IPS DF 4.7 (cell line): Measurements from ENCODE around the gene MEP1B.
"Not testable (repeated sequence)": the region's sequence is repeated elsewhere in the genome, so short reads cannot be mapped to it uniquely, and the experiment has no call there.

ENCODE experiments used
- DNase-seq: peaks from one replicate; pipeline ENCODE4 v3.0.0-alpha.2; 2013; ENCODE audit warnings: low spot score; ENCODE audit errors: extremely low read depth

Gene MEP1B

DNA sequence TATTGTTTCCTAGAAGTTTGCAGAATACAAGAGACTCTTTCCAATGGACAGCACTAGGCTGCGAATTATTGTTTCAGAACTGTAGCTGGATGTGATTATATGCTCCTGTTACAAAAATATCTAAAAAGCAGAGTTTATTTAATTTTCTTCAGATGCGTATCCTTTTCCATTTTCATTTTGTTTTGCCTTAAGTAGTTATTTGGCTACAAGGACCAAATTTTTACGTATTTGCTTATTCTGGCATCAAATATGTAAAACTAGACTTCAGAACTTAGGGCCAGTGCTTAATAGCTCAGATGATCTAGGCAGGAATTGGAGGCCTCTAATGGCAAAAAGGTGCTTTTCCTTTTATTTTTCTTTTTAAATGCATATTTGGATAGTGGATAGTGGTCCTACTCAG, 18.7 kb downstream of the MEP1B start:
- no peak for DNase-seq

DNA sequence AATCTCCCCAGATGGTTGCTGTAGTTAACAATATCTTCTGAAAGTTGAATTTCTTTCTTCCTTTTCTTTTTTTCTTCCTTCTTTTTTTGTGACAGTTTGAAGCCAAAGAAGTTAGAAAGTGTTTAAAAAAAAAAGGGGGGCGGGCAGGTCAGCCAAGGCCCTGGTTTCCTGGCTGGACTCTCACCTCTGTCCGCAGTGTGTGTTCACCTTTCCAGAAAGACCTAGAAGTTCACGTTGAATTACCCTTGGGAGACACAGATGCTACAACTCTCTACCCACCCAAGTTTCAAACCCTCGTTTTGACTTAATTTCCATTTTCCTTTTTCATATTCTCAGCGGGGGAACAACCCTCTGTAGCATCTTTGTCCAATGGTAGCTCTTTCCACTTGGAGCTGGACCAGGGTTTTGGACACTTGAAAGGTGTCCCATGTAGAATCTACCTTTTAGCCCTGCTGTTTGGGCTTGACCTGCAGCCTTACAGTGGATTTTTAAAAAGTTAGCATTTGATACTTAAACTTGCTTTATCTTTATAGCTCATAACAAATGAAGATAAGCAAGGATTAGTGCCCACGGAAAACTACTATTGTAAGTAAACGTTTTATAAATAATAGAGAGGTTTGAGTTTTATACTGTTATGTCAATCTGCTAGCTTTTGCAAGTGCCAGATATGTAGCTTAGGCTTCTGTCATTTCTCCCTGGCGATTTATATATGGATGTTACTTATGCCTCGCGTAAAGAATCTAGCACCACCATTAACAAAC, 20.0 kb downstream of the MEP1B start:
- no peak for DNase-seq

DNA sequence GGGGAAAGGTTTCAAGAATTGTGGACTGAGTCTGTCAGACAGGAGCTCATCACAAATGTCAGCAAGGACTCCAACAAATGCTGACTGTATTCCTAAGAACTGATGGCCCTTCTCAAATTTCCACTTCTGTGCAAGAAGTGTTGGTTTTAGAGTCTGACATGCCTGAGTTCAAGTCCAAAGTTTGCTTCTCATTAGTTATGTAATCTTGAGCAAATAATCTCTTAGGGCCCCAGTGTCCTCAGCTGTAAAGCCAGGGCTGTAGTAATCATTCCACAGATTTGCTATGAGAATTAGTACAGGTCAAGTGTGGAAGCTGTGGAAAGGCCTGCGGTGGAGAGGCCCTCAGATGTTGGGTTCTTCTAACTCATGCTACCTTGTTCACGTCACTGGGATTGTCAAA, 23.9 kb downstream of the MEP1B start:
- no peak for DNase-seq

DNA sequence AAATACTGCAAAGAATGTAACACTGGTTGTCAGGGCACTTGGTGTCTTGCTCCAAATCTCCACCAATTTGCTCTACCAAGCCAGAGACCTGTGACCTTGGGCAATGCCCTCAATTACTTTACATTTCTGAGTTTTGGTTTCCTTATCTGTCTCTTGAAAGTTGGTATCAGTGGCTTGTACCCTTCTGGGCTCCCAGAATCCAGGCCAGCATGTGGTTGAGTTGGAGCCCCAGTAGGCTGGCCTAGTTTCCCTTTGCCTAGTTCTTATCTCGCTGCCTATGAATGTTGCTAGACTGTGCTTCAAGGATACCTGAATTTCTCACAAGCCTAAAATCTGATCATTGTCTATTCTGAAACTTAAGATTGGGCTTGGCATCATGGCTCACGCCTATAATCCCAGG, 26.6 kb downstream of the MEP1B start:
- no peak for DNase-seq

DNA sequence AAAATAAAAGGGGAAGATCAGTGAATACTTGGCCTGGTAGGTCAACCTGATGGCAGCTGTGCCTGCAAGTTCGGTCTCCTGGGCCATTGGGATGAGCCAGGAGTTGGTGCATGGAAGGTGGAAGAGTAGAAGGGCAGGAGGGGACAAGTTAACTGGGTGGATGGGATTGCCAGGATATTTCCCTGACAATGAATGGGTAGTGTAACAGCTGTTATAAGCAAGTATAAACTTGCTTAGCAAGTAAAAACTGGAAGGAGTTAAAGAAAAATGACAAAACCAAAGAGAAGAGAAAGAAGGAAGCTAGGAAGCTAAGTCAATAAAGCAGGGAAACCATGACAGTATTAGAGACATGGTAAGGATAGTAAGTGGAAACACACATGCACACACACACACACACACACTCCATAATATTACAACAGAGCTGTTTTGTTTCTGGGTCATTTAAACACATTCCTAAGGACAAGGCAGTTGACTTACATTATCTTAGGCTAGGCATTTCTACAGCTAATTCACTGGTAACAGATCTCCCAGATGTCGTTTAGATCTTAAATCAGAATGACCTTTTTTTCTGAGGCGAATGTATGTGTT, 29.7 kb downstream of the MEP1B start:
- DNase-seq, result no peak

DNA sequence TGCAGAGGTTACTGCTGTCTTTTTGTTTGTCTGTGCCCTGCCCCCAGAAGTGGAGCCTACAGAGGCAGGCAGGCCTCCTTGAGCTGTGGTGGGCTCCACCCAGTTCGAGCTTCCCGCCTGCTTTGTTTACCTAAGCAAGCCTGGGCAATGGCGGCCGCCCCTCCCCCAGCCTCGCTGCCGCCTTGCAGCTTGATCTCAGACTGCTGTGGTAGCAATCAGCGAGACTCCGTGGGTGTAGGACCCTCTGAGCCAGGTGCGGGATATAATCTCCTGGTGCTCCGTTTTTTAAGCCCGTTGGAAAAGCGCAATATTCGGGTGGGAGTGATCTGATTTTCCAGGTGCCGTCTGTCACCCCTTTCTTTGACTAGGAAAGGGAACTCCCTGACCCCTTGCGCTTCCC, 43.5 kb downstream of the MEP1B start:
- DNase-seq, result not testable (repeated sequence)

DNA sequence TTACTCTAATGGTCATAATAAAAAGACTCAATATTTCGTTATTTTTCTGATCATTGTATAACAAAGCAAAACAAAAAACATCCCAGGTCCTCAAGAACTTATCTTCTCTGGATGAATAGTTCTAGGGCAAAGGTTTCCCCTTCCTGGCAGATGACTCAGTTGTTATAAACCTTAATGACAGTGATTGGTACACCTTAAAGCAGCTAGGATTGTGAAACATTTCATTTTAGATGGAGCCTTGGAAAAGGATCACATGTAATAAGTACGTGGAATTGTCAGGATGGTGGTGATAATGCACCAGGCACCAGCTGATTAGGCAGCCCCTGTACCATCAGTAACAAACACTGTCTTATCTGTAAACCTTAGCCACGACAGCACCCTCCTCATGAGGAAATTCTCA, 47.2 kb downstream of the MEP1B start:
- no peak for DNase-seq

DNA sequence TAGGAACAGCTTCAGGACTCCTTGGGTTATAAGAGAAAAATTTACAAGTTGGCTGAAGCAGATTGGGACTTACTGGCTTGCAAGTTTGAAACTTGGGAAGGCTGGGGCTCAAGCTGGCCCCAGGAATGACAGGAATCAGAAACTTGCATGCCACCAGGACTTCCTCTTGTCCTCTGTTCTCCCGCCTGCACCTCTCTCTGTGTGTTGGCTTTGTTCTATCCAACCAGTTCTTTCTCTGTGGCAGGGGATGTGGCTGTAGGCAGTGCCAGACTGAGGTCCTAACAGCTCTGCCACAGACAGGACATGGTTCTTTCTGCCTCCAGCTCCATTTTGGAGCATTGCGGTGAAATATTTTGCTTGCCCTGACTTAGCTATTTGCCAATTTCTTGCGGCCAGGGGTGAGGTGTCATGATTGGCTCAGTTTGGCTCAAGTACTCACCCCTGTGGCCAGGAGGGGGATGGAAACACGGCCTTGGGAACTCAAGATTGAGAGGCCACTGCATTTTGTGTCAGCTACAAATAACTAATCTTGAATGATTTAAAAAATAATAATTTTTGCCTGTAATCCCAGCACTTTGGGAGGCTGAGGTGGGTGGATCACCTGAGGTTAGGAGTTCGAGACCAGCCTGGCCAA, 48.9 kb downstream of the MEP1B start:
- DNase-seq, result no peak

DNA sequence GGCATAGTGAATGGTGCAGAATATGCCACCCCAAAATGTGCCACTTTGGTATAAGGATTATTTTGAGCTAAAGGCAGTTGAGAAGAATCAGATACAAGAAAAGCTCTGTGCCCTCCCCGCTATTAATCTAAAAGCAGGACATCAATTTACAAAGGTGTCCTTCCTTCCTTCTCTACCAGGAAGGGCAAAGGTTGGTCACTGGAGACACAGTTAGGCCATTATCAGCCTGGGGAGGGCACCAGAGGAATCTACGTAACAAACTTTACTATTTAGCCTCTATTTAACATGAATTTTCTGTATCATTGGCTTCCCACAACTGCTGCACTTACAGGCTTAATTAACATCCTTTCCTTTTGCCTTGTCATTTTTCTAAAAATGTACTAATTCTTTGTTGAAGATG, 52.6 kb downstream of the MEP1B start:
- no peak for DNase-seq

DNA sequence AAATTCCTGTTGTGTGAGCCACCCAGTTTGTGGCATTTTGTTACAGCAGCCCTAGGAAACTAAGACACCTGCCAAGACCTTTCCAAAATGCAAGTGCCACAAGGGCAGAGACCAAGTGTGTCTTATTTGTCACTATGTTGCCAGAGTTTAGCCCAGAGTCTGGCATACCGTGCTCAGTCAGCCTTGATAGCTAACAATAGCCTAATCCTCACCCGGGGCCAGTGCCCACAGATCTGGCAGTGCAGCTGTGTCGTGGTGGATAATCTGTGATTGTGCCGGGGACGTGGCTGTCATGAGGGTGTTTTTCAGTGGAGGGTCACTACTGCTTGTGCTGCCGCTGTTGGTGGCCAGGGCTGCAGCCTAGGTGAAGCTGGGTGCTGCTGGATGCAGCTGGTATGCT, 53.5 kb downstream of the MEP1B start:
- no peak for DNase-seq

DNA sequence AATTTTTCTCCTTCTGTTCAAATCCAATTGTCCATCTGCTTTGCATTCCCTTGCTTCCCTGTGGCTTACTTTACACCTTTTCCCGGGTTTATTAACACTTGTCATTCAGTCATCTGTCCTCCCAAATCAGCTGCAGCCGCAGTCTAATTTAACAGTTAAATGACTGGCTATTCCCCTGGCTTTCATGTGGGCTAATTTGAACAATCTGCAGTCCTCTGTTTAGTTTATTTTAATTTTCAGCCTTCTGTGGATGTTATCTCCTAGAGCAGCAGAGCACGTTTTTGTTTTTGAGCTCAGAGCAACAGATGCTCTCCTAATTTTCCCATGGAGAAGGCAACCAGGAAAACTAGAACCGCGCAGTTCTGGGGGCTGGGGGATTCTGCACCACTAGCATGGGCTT, 55.0 kb downstream of the MEP1B start:
- no peak for DNase-seq

DNA sequence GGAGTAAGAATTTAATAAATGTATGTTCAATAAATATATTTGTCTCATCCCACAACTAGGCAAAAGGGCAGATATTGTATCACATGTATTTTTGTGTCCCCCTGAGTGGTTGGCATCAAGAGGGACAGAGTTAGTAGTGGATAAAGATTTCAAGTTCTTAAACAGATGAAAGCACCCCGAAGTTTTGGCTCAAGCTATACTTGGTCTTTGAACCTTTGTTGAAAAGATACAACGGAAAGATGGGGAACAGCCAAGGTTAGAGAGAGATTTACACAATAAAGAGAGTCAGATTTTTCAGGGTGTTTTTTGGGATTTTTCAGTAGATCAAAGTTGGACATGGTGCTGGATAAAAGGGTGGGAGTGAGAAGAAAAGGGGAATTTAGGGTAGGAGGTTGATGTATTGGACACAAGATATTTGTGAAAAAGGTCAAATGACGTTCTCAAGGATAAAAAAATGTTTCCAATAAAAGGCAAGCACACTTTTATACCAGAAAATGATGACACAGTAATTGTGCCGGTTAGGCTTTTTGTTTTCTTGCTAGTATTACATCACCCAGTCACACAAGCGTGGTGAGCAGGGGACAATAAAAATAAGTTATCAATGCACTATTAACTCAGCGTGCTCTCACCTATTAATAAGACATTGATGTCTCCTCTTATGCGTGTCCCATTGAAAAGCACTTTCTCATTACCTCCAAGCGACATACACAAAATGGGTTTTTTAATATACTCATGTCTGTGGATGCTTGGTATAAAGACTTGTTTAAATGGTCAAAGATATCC, 59.5 kb downstream of the MEP1B start:
- DNase-seq, result no peak

DNA sequence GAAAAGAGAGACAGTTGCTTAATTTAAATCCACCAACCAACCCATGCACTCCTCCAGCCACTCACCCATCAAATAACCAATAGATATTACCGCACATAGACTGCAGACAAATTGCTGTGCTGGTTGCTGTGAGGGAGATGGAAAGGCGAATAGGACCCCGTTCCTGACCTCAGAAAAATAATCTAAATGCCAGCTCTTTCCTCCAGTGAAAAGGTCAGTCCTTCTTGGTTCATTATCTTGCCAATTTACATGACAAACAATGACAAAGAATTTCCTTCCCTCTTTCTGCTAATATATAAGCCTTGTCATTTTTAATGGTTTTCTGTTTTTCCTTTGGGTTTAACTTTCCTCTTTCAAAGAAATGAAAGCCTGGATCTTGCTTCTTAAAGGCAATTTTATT, 61.6 kb downstream of the MEP1B start:
- DNase-seq, result no peak

DNA sequence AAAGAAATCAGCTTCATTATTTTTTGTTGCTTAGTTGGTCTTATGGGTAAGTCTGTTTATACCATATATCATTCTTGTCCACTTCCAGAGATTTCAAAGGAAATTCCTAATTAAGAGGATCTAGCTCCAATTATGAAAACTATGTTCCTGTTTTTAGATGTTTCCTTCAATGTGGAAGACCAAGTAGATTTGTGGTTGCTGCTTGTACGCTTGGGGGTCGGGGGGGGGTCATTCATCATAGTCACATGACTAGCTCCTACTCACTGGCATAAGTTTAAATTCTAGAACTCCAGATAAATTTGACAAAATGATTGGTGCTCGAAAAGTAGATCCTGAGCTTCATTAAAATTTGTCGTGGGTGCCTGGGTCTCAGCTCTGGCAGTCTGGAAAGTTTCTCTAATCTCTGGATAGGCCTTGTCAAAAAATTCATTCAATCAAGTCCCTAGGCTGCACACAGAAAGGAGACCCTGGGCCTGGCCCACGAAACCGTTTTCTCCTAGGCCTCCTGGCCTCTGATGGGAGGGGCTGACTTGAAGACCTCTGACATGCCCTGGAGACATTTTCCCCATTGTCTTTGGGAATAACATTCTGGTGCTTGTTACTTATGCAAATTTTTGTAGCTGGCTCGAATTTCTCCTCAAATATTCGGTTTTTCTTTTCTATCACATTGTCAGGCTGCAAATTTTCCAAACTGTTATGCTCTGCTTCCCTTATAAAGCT, 62.5 kb downstream of the MEP1B start:
- no peak for DNase-seq

DNA sequence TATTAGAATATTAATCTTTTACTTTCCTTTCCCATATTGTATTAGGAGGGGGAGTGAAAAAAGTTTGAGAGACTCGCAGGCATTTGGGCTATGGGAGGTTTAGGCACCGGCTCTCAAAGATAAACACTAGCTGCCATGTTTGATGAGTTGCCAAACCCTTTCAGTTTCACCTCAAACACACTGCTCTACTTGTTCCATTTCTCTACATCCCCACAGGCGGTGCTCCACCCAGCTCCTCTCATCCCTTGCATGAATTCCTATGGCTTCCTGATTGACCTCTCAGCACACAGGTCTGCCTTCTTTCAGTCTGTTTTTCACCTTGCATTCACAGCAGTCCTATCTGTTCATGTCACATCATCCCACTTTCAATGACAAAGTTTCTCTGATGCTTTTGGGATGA, 65.7 kb downstream of the MEP1B start:
- no peak for DNase-seq

DNA sequence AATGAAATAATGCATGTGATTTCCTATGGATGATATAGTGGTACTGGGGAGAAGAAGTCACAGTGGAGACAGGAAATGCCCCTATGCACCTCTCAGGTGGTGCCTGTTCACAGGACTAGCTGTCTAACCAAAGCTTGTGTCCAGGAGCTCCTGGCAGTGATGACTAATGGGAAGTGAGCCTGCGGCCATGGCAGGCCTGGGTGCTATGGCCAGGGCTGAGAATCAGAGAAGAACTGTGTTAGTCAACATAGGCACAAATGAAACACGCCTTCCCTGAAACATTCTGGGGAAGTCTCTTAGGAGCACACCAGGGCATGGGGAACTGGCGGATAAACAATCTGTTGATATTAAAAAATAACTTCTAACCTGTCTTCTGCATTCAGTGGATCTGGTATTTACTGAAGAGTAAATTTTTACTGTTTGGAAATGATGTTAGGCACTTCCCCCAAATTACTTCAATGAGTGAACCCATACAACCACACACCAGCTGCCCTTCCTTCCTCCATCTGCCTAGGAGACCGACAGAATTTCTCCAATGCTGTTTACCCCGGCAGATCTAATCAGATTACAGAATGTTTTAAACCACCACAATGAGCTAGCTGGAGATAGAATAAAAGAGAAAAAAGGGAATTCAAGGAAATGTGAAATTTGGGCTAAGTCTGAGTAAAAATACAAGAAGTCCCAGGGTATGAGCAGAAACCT, 67.4 kb downstream of the MEP1B start:
- no peak for DNase-seq

DNA sequence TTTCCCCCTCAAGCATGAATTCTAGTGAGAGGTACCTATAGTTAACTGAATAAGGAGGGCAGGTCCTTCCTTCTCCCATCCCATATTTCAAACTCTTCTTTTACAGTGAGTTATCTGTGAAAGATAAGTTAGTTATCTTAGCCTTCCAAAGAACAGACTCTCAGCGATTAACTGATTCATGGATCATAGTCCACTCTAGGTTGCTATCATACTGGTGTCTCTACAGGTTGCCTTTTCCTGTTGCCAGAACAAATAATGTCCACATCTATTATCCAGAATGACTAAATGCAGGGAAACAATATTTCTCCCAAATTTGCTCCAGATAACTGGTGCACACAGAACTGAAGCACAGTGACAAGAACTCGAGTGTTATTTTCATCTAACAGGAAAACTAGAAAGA, 68.3 kb downstream of the MEP1B start:
- no peak for DNase-seq

DNA sequence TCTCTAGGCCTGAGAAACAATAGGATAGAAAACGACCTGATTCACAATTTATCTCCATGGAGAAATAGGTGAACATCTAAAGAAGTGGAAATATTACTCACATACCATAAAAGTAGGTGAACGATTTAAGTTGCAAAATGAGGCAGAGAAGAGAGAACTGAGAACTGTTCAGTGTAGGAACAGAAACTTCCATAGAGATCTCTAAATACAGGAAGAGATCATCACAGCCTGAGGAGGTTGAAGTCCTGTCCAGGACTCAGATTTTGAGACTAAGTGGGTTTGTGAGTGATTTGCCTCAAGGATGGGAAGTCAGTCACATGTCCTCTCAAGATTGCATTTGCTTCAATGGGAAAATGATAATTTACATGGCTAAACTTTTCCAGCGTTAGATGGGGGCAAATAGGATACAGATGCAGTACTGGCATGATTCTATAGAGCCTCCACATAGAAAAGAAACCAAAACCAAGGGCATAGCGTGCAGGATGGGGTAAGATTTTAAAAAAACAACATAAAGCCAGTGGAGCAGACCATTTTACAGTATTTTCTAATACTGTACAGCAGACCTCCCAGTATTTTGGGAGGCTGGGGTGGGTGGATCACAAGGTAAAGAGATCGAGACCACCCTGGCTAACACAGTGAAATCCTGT, 68.8 kb downstream of the MEP1B start:
- DNase-seq, result no peak

DNA sequence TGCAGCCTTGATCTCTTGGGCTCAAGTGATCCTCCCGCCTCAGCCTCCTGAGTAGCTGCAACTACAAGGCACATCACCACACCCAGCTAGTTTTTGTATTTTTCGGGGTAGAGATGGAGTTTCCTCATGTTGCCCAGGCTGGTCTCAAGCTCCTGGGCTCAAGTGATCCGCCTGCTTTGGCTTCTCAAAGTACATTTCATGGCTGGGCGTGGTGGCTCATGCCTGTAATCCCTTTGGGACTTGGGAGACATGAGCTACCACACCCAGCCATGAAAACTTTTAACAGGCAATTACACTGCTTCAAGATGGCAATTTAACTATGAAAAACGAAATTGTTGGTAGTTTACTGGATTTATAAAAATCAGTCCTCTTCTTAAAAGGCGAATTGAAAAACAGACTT, 69.7 kb downstream of the MEP1B start:
- no peak for DNase-seq

DNA sequence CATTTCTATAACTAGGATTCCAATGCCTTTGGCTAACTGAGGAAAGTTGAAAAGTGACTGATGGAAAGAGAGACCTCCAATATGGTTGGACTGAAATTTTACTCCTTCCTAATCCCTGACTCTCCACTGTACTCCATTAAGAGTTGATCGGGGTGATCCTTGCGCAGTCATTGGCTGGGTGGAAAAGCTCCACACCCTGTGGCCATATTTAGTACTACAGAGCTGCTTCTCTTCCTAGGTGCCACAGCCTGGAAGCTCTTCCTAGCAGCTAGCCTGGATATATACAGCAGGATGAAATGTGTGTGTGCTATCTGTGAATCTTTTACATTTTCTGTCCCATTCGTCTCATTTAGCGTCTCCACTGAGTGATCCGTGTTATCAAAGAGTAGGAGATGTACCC, 71.2 kb downstream of the MEP1B start:
- no peak for DNase-seq
